H1 (cell line): ENCODE measurements around the gene GARNL3. TPM values are rescaled to one million over a fixed set of nuclear protein-coding genes. Genes with fewer than 3 reads are reported as not detected.

Experiments used
- CTCF ChIA-PET: fragments of 300-600 bp; sonication (Branson Sonifier 250); formaldehyde crosslinking; loops from one replicate; lab custom pipeline; 2021; ENCODE audit not compliant: partially characterized antibody; lab: Charles Lee
- POLR2A ChIA-PET: fragments of 300-600 bp; sonication (Branson Sonifier 250); formaldehyde crosslinking; loops from one replicate; lab custom pipeline; 2021; ENCODE audit warnings: inconsistent platforms; ENCODE audit not compliant: partially characterized antibody; lab: Charles Lee
- DNase-seq, 2 experiments: peaks; one replicate each; pipeline versions ENCODE4 v3.0.0 to v3.0.0-alpha.2; 2010 to 2022; ENCODE audit warnings: low spot score in 2 of 2, low read depth in 1 of 2, mixed read lengths in 1 of 2
- FAIRE-seq: peaks from 2 replicates; lab custom pipeline; 2011; peaks lifted over from hg19 to GRCh38; lab: Jason Lieb, UNC
- H2AFZ ChIP-seq: 2 replicates; pipeline ENCODE4 v1.8.1; 2012; ENCODE audit warnings: low read length, inconsistent platforms
- H2AK5ac ChIP-seq: 2 replicates; pipeline ENCODE4 v1.6.1; 2013; ENCODE audit warnings: low read depth, low read length
- H2BK120ac ChIP-seq: replicated peaks from 2 replicates; pipeline ENCODE3; 2013; ENCODE audit warnings: low read depth, low read length, inconsistent platforms
- H2BK12ac ChIP-seq: 2 replicates; pipeline ENCODE4 v1.6.1; 2013; ENCODE audit warnings: low read depth, low read length
- H2BK15ac ChIP-seq: 2 replicates; pipeline ENCODE4 v1.6.1; 2013; ENCODE audit warnings: low read length
- H2BK20ac ChIP-seq: 2 replicates; pipeline ENCODE4 v1.6.1; 2013; ENCODE audit warnings: low read length
- H2BK5ac ChIP-seq: 2 replicates; pipeline ENCODE4 v1.6.1; 2013; ENCODE audit warnings: low read depth, low read length
- H3K14ac ChIP-seq: 2 replicates; pipeline ENCODE4 v1.6.1; 2013; ENCODE audit warnings: inconsistent platforms; ENCODE audit not compliant: insufficient read length
- H3K18ac ChIP-seq: 2 replicates; pipeline ENCODE4 v1.6.1; 2013; ENCODE audit warnings: low read length; ENCODE audit errors: extremely low read depth
- H3K23ac ChIP-seq: 2 replicates; pipeline ENCODE4 v1.6.1; 2013; ENCODE audit warnings: inconsistent platforms; ENCODE audit not compliant: insufficient read length
- H3K23me2 ChIP-seq: 2 replicates; pipeline ENCODE4 v1.6.1; 2013; ENCODE audit warnings: low read depth, low read length
- H3K27ac ChIP-seq: 2 replicates; pipeline ENCODE4 v1.6.1; 2011; ENCODE audit warnings: low read depth, low read length, inconsistent platforms
- H3K27me3 ChIP-seq, 4 experiments: replicated peaks in 1 of 4; 1 replicate in 1 of 4; 2 replicates in 3 of 4; pipeline versions ENCODE4 v1.6.1 to v1.8.1; 2011 to 2013; ENCODE audit warnings: low read length in 3 of 4, mild to moderate bottlenecking in 3 of 4, inconsistent platforms in 2 of 4, mixed read lengths in 2 of 4, moderate library complexity in 1 of 4; ENCODE audit not compliant: control insufficient read depth in 3 of 4, insufficient read depth in 3 of 4; ENCODE audit errors: extremely low read depth in 1 of 4
- H3K36me3 ChIP-seq, 4 experiments: 2 replicates each; pipeline versions ENCODE4 v1.6.1 to v1.8.1; 2011 to 2013; ENCODE audit warnings: mild to moderate bottlenecking in 4 of 4, low read length in 3 of 4, moderate library complexity in 2 of 4, control low read depth in 1 of 4, inconsistent platforms in 1 of 4; ENCODE audit not compliant: insufficient read depth in 4 of 4, control insufficient read depth in 2 of 4
- H3K4ac ChIP-seq: replicated peaks from 2 replicates; pipeline ENCODE3; 2013; ENCODE audit warnings: low read length, low read depth, mixed read lengths, inconsistent platforms; ENCODE audit not compliant: insufficient read length
- H3K4me1 ChIP-seq, 4 experiments: replicated peaks in 1 of 4; 1 replicate in 1 of 4; 2 replicates in 3 of 4; pipeline versions ENCODE4 v1.6.1 to v1.8.1; 2011 to 2013; ENCODE audit warnings: low read length in 3 of 4, inconsistent platforms in 2 of 4, mixed read lengths in 1 of 4; ENCODE audit not compliant: insufficient read depth in 4 of 4, control insufficient read depth in 3 of 4
- H3K4me2 ChIP-seq, 2 experiments: 2 replicates each; pipeline versions ENCODE4 v1.6.1 to v1.8.1; 2011 to 2013; ENCODE audit warnings: low read depth in 2 of 2, low read length in 2 of 2, control low read depth in 1 of 2, inconsistent platforms in 1 of 2, mild to moderate bottlenecking in 1 of 2; ENCODE audit not compliant: insufficient read depth in 1 of 2
- H3K4me3 ChIP-seq, 4 experiments: fragments of 200-600, 300-600 bp in 1 of 4; sonication (generic), shearing (Covaris generic), sonication (Bioruptor Twin) in 1 of 4; 2 replicates each; pipeline versions ENCODE4 v1.5.1 to v1.8.1; 2011 to 2016; ENCODE audit warnings: low read length in 4 of 4, low read depth in 3 of 4, control low read depth in 2 of 4, inconsistent platforms in 2 of 4, mild to moderate bottlenecking in 2 of 4, mixed read lengths in 1 of 4, moderate library complexity in 1 of 4; ENCODE audit not compliant: insufficient read depth in 2 of 4; ENCODE audit errors: extremely low read depth in 1 of 4
- H3K56ac ChIP-seq: replicated peaks from 2 replicates; pipeline ENCODE3; 2013; ENCODE audit warnings: low read depth, mild to moderate bottlenecking, mixed read lengths, low read length, inconsistent platforms; ENCODE audit not compliant: insufficient read length
- H3K79me1 ChIP-seq: 2 replicates; pipeline ENCODE4 v1.6.1; 2013; ENCODE audit warnings: low read depth, low read length, control low read depth
- H3K79me2 ChIP-seq, 2 experiments: 2 replicates each; pipeline versions ENCODE4 v1.6.1 to v1.8.1; 2012 to 2013; ENCODE audit warnings: low read length in 2 of 2, mild to moderate bottlenecking in 2 of 2, inconsistent platforms in 1 of 2; ENCODE audit not compliant: insufficient read depth in 2 of 2, control insufficient read depth in 1 of 2
- H3K9ac ChIP-seq, 4 experiments: replicated peaks in 1 of 4; 1 replicate in 1 of 4; 2 replicates in 3 of 4; pipeline versions ENCODE4 v1.6.1 to v1.8.1; 2011 to 2013; ENCODE audit warnings: low read depth in 3 of 4, low read length in 3 of 4, control low read depth in 2 of 4, mild to moderate bottlenecking in 2 of 4, moderate library complexity in 2 of 4, inconsistent platforms in 1 of 4; ENCODE audit errors: extremely low read depth in 1 of 4
- H3K9me3 ChIP-seq, 2 experiments: 2 replicates each; pipeline versions ENCODE4 v1.6.1 to v1.8.1; 2012 to 2013; ENCODE audit warnings: mild to moderate bottlenecking in 2 of 2, moderate library complexity in 2 of 2, control low read depth in 1 of 2, inconsistent platforms in 1 of 2, low read depth in 1 of 2, low read length in 1 of 2, mixed read lengths in 1 of 2; ENCODE audit not compliant: insufficient read depth in 2 of 2
- H4K20me1 ChIP-seq, 2 experiments: replicated peaks in 1 of 2; 2 replicates each; pipeline versions ENCODE3 to v1.8.1; 2011 to 2013; ENCODE audit warnings: inconsistent platforms in 2 of 2, low read length in 2 of 2, mild to moderate bottlenecking in 1 of 2; ENCODE audit not compliant: insufficient read depth in 2 of 2, control insufficient read depth in 1 of 2
- H4K5ac ChIP-seq: 2 replicates; pipeline ENCODE4 v1.6.1; 2013; ENCODE audit warnings: low read length, low read depth, mixed read lengths, inconsistent platforms; ENCODE audit not compliant: insufficient read length
- H4K8ac ChIP-seq: 2 replicates; pipeline ENCODE4 v1.8.0; 2013; ENCODE audit warnings: mild to moderate bottlenecking, moderate library complexity, low read length, inconsistent platforms; ENCODE audit not compliant: insufficient read depth; ENCODE audit errors: extremely low read depth
- H4K91ac ChIP-seq: replicated peaks from 2 replicates; pipeline ENCODE3; 2013; ENCODE audit warnings: low read length, mixed read lengths, inconsistent platforms; ENCODE audit not compliant: insufficient read length
- CBX8 ChIP-seq: fragments of 300-800, 300-1000 bp; sonication (generic); IDR thresholded peaks from 2 replicates; pipeline ENCODE4 v1.7.1; 2016; ENCODE audit warnings: low read depth, low read length, borderline replicate concordance
- CTCF ChIP-seq, 3 experiments: IDR thresholded peaks; 1 replicate in 2 of 3; 2 replicates in 1 of 3; pipeline versions ENCODE4 v1.5.1 to v1.6.1; 2011; ENCODE audit warnings: low read length in 3 of 3, mild to moderate bottlenecking in 3 of 3, inconsistent platforms in 2 of 3, low read depth in 1 of 3, moderate library complexity in 1 of 3; ENCODE audit not compliant: insufficient read depth in 1 of 3; ENCODE audit errors: control extremely low read depth in 1 of 3
- FOSL1 ChIP-seq: IDR thresholded peaks from 2 replicates; pipeline ENCODE4 v1.6.1; 2011; ENCODE audit warnings: mild to moderate bottlenecking, low read depth, low read length, moderate library complexity; ENCODE audit not compliant: insufficient read depth
- MAFK ChIP-seq: IDR thresholded peaks from 2 replicates; pipeline ENCODE4 v1.6.1; 2012; ENCODE audit warnings: low read depth, mild to moderate bottlenecking, improper control_type of control experiment, low read length
- PHF8 ChIP-seq: fragments of 200-600 bp; sonication (generic); conservative IDR thresholded peaks from 2 replicates; pipeline ENCODE4 v1.7.1; 2012; ENCODE audit warnings: low read depth, mild to moderate bottlenecking, inconsistent platforms, low read length, moderate library complexity
- SIX5 ChIP-seq: IDR thresholded peaks from 2 replicates; pipeline ENCODE4 v1.6.1; 2011; ENCODE audit warnings: mild to moderate bottlenecking, low read depth, low read length
- SUZ12 ChIP-seq: fragments of 200-600 bp; sonication (generic); IDR thresholded peaks from 2 replicates; pipeline ENCODE4 v1.6.1; 2012; ENCODE audit warnings: mild to moderate bottlenecking, inconsistent platforms, low read length, moderate library complexity, mixed read lengths
- WGBS, 2 experiments: shearing (Covaris generic) in 1 of 2; methylation state at CpG; one replicate each; pipeline versions ENCODE4 v1.1.6 to v1.1.7; 2013 to 2015; ENCODE audit warnings: low lambda C conversion rate in 2 of 2, mixed read lengths in 2 of 2, inconsistent platforms in 1 of 2, low coverage in 1 of 2, missing lambda C conversion rate in 1 of 2; ENCODE audit not compliant: insufficient replicate concordance in 2 of 2, insufficient coverage in 1 of 2, insufficient read length in 1 of 2; ENCODE audit errors: extremely low coverage in 1 of 2, missing lambda C conversion rate in 1 of 2; 5-methylcytosine and 5-hydroxymethylcytosine counted together
- polyA plus RNA-seq, 7 experiments: library from polyadenylated mRNA; depleted of rRNA in 3 of 7; stranded (reverse) in 5 of 7; unstranded in 2 of 7; fragments of >200 nt in 5 of 7; fragments of 200-250 nt in 2 of 7; gene quantifications; 1 replicate in 5 of 7; 2 replicates in 1 of 7; 4 replicates in 1 of 7; pipeline versions ENCODE4 v1.2.1 to v1.2.3, GENCODE V29; 2011 to 2013; ENCODE audit warnings: missing spikeins in 2 of 7, mixed read lengths in 2 of 7
- total RNA-seq: library from RNA; stranded (reverse); fragmentation: NEBNext Ultra II Directional; extraction: Animal tissue kit (Norgen Biotek cat#: 25700); gene quantifications from 2 replicates; pipeline ENCODE4 v1.2.1, GENCODE V29; 2021

Gene GARNL3
- total and polyA plus RNA-seq, 2 of the 8 experiments (the other 6 are each of a cell fraction or from before 2014, with no cell fraction given) = 6.5 to 18.3 TPM

GRCh38 chr9:127438394-127438793 lies 173.8 kb downstream of the GARNL3 start:
- Histone ChIP-seq H3K4me2 (no peak overlapping the region), H3K27ac (no peak overlapping the region), H2BK5ac (no peak overlapping the region), H3K23me2 (no peaks in the 10 kb centered on the region), H3K36me3 (peaks cover 25 to 61% (median 52%) of the 10 kb centered on the region in 4 experiments), H4K91ac (no peak overlapping the region), H3K56ac (no peak overlapping the region), H2BK12ac (no peak overlapping the region), H3K4me3 (no peak overlapping the region), H4K8ac (no peak overlapping the region), H3K4me1 (no peaks in the 10 kb centered on the region), H3K9me3 (no peaks in the 10 kb centered on the region), H2BK20ac (no peak overlapping the region), H3K27me3 (no peaks in the 10 kb centered on the region), H4K20me1 (peaks cover 0 to 2% of the 10 kb centered on the region in 2 experiments), H3K79me1 (no peaks in the 10 kb centered on the region), H2AK5ac (no peak overlapping the region), H3K18ac (no peak overlapping the region), H2AFZ (no peak overlapping the region), H3K79me2 (no peaks in the 10 kb centered on the region), H4K5ac (no peak overlapping the region), H2BK15ac (no peak overlapping the region), H3K4ac (no peak overlapping the region), H3K9ac (no peak overlapping the region), H3K14ac (no peak overlapping the region), H3K23ac (no peak overlapping the region), H2BK120ac (no peak overlapping the region)
- WGBS, 2 experiments = 96% methylated on average over 9 of the region's 9 CpGs; no CpG with 5 or more reads in 1 of the 2 experiments
- POLR2A ChIA-PET = interaction anchor here (5.9 to 11.3 kb wide), 2 partner anchors 8 to 15 kb away, joined by 45 to 125 read pairs; partner anchors contain the start of genes LRSAM1 and RPL12
- FAIRE-seq (no peak), DNase-seq (no peak)
- TF ChIP-seq MAFK (no peak), FOSL1 (no peak), CTCF (IDR thresholded peaks at IDR 0.05; ENCODE audit: control extremely low read depth in 1 of 3, insufficient read depth in 1 of 3, low read depth in 1 of 3, low read length in 3 of 3) (no peak), SIX5 (no peak), SUZ12 (no peak), PHF8 (no peak), CBX8 (no peak)
- CTCF ChIA-PET = no interaction called here
